Large intestine (tissue), 3 donors: ENCODE results near the gene ACSM6. TPM values are rescaled to one million over a fixed set of nuclear protein-coding genes. Genes with fewer than 3 reads are reported as not detected.
"Not testable (repeated sequence)": the region's sequence is repeated elsewhere in the genome, so short reads cannot be mapped to it uniquely, and the experiment has no call there.

Experiments
- DNase-seq, 2 donors: peaks; one replicate each; pipeline versions ENCODE4 v3.0.0 to v3.0.0-alpha.2; 2013
- H3K27ac ChIP-seq: one replicate; pipeline ENCODE4 v1.5.1; 2013; ENCODE audit warnings: low read length
- H3K27me3 ChIP-seq: 2 replicates; pipeline ENCODE4 v1.6.1; 2013; ENCODE audit warnings: low read length; ENCODE audit not compliant: control insufficient read depth, insufficient read depth
- H3K36me3 ChIP-seq: 2 replicates; pipeline ENCODE4 v1.6.1; 2013; ENCODE audit warnings: low read length; ENCODE audit not compliant: control insufficient read depth, insufficient read depth
- H3K4me1 ChIP-seq: one replicate; pipeline ENCODE4 v1.6.1; 2013; ENCODE audit warnings: low read length; ENCODE audit not compliant: control insufficient read depth, insufficient read depth
- H3K4me3 ChIP-seq: one replicate; pipeline ENCODE4 v1.5.1; 2013; ENCODE audit warnings: low read length
- H3K9me3 ChIP-seq: one replicate; pipeline ENCODE4 v1.6.1; 2013; ENCODE audit warnings: mild to moderate bottlenecking, low read depth, low read length, moderate library complexity; ENCODE audit not compliant: control insufficient read depth
- WGBS: methylation state at CpG from one replicate; pipeline ENCODE4 v1.1.5; 2013; ENCODE audit warnings: low lambda C conversion rate; ENCODE audit not compliant: insufficient coverage; 5-methylcytosine and 5-hydroxymethylcytosine counted together
- polyA plus RNA-seq: library from polyadenylated mRNA; unstranded; fragments of 120-200 nt; gene quantifications from one replicate; pipeline ENCODE4 v1.2.1, GENCODE V29; 2013

Gene ACSM6
- polyA plus RNA-seq, 1 donor: 0.06 TPM

GRCh38 chr10:95183271-95184230 is 10.5 kb upstream of the ACSM6 start:
- no peaks in the 10 kb centered on the region for H3K9me3 ChIP-seq
- 40% methylated on average over 1 of the region's 85 CpGs for WGBS
- peak; percentile 85 to 93 for DNase-seq
- H3K27ac ChIP-seq: peak overlapping the region; percentile 83
- H3K36me3 ChIP-seq: no peaks in the 10 kb centered on the region
- no peaks in the 10 kb centered on the region for H3K27me3 ChIP-seq
- peak overlapping the region; percentile 76 for H3K4me3 ChIP-seq
- peaks cover 3% of the 10 kb centered on the region for H3K4me1 ChIP-seq

DNA sequence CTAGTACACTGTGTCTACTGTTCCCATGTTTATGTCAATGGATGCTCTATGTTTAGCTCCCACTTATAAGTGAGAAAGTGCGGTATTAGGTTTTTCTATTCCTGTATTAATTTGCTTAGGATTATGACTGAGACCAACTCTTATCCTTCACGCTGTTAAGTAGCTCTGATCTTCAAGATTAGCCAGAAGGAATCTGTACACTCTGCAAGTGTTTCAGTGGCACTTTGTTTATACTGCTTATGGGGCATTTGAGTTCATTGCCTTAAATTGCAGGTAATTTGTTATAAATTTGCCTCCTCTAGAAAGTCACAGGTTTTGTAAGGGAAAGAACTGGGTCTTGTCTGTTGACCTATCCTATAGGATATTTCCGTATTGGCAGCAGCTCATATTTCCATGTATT is 6.4 kb upstream of the ACSM6 start:
- Histone ChIP-seq H3K4me3 (no peak overlapping the region), H3K9me3 (no peaks in the 10 kb centered on the region), H3K27me3 (no peaks in the 10 kb centered on the region), H3K27ac (no peak overlapping the region), H3K36me3 (no peaks in the 10 kb centered on the region), H3K4me1 (no peaks in the 10 kb centered on the region)
- no peak for DNase-seq
- 93% methylated on average over 2 of the region's 3 CpGs for WGBS

DNA sequence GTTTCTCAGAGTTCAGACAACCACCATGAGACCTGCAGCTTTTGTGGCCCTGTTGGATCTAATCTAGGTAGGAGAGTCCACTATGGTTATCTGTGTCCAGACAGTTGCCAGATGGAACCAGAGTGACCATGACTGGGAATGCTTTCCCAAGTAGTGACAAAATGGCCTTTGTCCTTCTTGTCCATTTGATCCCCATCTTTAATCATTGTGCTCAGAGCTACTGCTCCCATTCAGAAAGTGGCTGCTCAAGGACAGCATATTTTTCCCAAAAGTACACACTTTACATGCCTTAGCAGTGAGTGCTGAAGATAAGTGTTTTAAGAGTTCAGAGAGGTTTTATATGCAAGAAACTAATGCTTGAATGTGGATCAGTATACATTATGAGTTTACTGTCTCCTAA is 5.4 kb upstream of the ACSM6 start:
- no peak overlapping the region for H3K4me3 ChIP-seq
- no peak overlapping the region for H3K27ac ChIP-seq
- H3K36me3 ChIP-seq: no peaks in the 10 kb centered on the region
- H3K27me3 ChIP-seq: no peaks in the 10 kb centered on the region
- no peaks in the 10 kb centered on the region for H3K4me1 ChIP-seq
- DNase-seq: no peak
- no peaks in the 10 kb centered on the region for H3K9me3 ChIP-seq

DNA sequence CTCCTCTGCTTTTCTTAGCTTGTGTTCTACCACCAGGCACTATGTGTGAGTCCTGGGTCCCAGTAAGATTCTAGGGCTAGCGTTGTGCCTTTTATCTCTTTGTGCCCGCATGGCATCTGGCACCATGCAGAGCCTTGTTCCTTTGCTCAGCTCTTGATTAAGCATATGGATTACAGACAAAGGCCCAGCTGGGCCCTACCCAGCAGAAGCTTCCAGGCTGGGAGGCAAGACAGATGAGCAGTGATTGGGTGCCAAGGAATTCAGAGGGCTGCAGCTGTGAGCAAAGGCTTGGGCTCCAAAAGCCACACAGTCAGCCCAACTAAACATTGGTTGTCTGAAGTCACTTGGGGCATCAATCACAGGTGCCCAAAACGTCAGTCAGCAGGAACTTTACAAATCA is 2.0 kb downstream of the ACSM6 start:
- H3K9me3 ChIP-seq: no peaks in the 10 kb centered on the region
- H3K27me3 ChIP-seq: no peaks in the 10 kb centered on the region
- DNase-seq: no peak
- H3K4me3 ChIP-seq: no peak overlapping the region
- no CpG with 5 or more reads among the region's 3 CpGs for WGBS
- H3K27ac ChIP-seq: no peak overlapping the region
- H3K36me3 ChIP-seq: no peaks in the 10 kb centered on the region
- no peaks in the 10 kb centered on the region for H3K4me1 ChIP-seq

DNA sequence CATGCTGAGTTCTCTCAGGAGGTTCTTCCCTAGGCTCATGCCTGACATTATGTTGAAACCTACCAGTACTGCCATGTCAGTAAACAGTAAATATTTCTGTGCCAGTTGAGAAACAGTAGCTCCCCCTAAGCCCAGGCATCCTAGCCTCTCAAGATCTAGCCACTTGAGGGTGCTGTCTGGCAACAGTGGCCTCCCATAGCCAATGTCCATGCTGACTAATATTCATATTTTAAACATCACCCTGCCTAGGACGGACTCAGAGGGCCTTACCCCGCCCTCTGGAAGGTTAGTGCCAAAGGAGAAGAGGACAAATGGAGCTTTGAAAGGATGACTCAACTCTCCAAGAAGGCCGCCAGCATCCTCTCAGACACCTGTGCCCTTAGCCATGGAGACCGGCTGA is 7.7 kb downstream of the ACSM6 start:
- no peak for DNase-seq
- Histone ChIP-seq H3K9me3 (no peaks in the 10 kb centered on the region), H3K4me3 (no peak overlapping the region), H3K4me1 (no peaks in the 10 kb centered on the region), H3K27ac (no peak overlapping the region), H3K36me3 (no peaks in the 10 kb centered on the region), H3K27me3 (no peaks in the 10 kb centered on the region)
- WGBS: no CpG with 5 or more reads among the region's 4 CpGs

GRCh38 chr10:95202865-95203264 is 8.8 kb downstream of the ACSM6 start:
- H3K27ac ChIP-seq, H3K4me1 ChIP-seq, H3K4me3 ChIP-seq, DNase-seq, H3K27me3 ChIP-seq, H3K36me3 ChIP-seq, H3K9me3 ChIP-seq: not testable (repeated sequence)
- 100% methylated on average over 1 of the region's 5 CpGs for WGBS

GRCh38 chr10:95208702-95209391 is 14.8 kb downstream of the ACSM6 start:
- no peaks in the 10 kb centered on the region for H3K9me3 ChIP-seq
- no peak overlapping the region for H3K27ac ChIP-seq
- no peaks in the 10 kb centered on the region for H3K36me3 ChIP-seq
- no peaks in the 10 kb centered on the region for H3K4me1 ChIP-seq
- H3K4me3 ChIP-seq: no peak overlapping the region
- 70% methylated on average over 3 of the region's 8 CpGs for WGBS
- DNase-seq: no peak
- no peaks in the 10 kb centered on the region for H3K27me3 ChIP-seq

GRCh38 chr10:95209509-95210127 is 15.6 kb downstream of the ACSM6 start:
- Histone ChIP-seq H3K27me3 (no peaks in the 10 kb centered on the region), H3K4me1 (no peaks in the 10 kb centered on the region), H3K36me3 (no peaks in the 10 kb centered on the region), H3K9me3 (no peaks in the 10 kb centered on the region), H3K4me3 (no peak overlapping the region), H3K27ac (no peak overlapping the region)
- DNase-seq: no peak
- WGBS: 100% methylated on average over 1 of the region's 6 CpGs

DNA sequence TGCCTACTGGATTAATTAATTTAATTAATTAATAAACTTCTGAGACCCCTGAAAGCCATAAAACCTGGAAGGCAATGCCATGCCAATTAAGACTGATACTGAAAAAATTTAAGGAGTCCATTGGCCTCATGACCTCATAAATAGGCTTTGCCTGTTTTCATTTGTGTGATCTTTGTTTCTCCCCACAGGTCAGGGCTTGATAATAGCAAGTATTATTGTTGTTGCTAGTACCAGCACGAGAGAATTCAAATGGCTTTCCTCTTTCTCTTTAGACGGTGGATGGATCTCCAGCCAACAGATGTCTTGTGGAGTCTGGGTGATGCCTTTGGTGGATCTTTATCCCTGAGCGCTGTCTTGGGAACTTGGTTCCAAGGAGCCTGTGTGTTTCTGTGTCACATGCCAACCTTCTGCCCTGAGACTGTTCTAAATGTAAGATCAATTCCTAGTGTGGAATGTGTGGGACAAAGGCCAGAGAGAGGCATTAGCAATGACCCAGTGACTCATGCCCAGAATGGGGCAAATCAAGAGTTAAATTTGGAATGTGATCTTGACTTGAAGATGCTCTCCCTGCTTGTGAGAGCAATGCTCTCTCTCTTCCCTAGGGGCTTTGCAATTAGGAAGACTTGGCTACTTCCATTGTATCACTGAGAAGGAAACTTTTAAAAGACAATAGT is 17.7 kb downstream of the ACSM6 start:
- no peaks in the 10 kb centered on the region for H3K9me3 ChIP-seq
- H3K4me3 ChIP-seq: no peak overlapping the region
- H3K36me3 ChIP-seq: no peaks in the 10 kb centered on the region
- no CpG with 5 or more reads among the region's 3 CpGs for WGBS
- no peaks in the 10 kb centered on the region for H3K27me3 ChIP-seq
- no peaks in the 10 kb centered on the region for H3K4me1 ChIP-seq
- no peak overlapping the region for H3K27ac ChIP-seq
- DNase-seq: no peak

DNA sequence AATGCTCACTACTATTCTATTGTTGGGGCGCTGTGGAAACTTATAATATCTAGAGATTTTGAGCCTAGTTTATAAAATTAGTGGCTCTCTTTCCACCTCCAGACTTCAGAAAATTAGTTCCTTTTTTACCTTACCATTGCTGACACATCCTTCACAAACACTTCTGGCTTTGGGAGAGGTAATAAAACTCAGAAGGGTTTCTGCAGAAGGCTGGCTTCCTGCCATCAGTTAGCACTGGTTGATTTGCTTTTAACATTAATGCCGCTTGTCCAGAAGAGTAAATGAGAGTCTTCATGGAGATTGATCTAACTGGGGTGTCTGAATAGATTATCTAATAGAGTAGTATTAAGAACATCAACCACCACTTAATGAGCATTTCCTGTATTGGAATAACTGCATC is 20.3 kb downstream of the ACSM6 start:
- WGBS: 80% methylated on average over 1 of the region's 2 CpGs

More for the DNA sequence above, 20.3 kb downstream of the ACSM6 start:
- Histone ChIP-seq H3K27ac (no peak overlapping the region), H3K27me3 (no peaks in the 10 kb centered on the region), H3K36me3 (no peaks in the 10 kb centered on the region), H3K9me3 (no peaks in the 10 kb centered on the region), H3K4me1 (no peaks in the 10 kb centered on the region), H3K4me3 (no peak overlapping the region)
- DNase-seq: no peak
